SW480 (cell line): ENCODE data around the gene RBP3.

Source experiments
- DNase-seq: peaks from one replicate; pipeline ENCODE4 v3.0.0-alpha.2; 2016; ENCODE audit warnings: low spot score

RBP3 gene

DNA sequence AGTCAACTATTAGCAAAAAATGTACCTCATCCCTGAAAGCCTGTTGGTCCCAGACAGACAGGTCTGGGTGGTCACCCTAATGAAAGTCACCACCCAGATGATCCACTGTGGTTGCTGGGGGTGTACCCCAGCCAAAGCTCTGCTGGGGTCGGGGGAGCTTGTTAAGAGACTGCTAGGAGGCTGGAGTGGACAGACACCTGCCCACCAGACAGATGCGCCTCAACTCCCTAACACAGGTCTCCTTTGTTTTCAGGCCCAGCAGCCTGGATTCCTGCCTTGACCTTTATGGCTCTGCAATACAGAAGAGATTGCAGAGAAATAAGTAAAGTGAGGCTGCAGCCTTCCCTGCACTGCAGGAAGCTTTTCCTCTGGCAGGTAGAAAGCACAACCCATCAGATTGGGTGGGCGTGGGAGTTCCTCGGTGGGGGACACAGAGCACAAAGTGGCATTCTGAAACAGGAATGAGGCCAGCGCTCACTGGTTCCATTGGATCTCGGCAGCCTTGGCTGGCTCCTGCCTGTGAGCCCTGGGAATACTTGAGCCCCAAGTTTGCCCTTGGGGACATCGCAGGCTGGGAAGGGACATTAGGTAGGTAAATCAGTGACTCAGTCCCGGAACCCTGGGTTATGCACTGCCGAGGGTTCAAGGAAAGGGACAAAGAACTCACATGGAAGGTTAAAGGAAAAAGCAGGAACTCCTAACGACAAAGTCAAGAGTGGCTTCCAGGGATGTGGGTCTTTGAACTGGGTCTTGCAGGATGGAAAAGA is 53.9 kb downstream of the RBP3 start:
- DNase-seq = no peak

DNA sequence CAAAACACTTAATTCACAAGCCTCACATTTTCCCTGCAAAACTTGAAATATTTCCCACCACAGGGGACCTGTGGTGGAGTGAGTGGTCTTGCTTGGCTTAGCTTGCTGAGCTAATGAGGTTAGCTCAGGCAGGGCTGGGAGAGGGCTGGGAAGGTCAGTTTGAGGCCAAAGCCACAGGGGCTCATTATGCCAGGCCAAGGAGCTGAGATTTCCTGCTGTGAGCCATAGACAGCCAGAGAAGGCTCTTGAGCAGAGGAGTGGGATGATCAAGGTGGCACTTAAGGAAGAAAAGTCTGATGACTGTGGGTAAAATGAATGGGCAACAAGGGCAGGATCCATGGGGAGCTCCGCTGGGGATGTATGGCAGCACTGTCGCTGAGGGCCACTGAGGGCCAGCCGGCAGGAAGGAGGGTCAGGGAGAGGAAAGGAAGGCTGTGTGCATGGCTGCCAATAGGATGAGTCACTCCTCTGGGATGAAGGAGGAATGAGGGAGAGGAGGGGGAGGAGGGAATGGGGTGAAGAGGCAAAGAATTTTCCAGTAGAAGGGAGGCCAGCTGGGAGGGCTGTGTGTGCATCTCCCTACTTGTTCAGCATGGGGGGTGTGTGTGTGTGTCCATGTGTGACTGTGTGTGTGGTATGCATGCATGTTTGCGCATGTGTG is 54.6 kb downstream of the RBP3 start:
- peak; percentile 85 for DNase-seq

DNA sequence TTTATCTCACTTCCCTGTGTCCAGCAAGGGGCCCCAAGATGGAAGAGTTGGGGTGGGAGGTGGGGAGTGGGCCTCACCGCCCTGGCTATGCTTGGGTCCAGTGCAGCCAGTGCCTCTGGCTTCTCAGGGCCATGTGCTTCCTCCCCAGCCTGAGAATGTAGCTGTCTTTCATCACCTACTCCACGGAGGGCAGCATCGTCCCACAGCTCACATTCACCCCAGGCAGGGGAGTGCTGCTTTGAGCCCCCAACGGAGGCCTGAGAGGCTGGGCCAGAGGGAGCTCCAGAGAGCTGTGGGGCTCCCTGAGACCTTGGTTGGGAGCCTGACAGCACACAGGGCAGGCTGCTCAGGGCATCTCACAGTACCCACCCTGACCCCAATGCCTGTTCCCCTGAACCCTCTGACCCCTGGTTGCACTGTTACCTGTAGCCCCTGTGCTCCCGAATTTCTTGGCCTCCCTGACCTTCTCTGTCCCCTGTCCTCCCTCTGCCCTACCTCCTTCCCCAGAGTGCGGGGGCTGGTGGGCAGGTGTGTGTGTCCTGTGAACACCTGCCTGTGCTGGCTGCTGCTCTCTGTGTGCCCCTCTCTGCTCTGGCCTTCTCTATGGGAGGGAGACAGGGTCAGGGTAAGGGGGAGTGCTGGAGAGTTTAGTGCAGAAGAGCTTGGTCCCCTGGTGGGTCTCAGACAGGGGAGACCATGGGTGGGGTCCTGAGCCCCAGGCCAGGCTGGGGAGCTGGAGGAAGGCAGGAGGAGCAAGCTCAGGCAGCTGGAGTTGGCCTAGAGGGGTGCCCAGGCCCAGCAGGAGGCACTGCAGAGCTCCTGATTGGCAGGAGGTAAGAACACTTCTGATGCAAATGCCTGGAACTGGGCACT is 55.5 kb downstream of the RBP3 start:
- no peak for DNase-seq

DNA sequence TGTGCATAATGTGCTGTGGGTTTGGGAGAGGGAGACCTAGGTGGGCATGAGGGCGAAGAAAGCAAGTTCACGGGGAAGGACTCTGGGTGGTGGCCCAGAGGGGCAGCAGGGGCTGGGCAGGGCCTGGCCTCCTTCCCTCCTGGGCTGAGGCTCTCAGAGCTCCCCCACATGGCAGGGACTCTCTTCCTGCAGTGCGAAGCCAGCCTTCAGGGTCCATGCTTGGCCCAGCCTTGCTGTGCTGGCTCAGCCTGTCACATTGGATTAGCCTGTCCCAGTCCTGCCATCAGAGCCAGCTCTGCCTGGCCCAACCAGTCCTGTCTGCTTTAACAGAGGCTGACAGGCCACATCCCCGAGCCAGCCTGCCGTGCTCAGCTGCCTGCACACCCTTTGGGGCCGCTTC is 56.3 kb downstream of the RBP3 start:
- no peak for DNase-seq

DNA sequence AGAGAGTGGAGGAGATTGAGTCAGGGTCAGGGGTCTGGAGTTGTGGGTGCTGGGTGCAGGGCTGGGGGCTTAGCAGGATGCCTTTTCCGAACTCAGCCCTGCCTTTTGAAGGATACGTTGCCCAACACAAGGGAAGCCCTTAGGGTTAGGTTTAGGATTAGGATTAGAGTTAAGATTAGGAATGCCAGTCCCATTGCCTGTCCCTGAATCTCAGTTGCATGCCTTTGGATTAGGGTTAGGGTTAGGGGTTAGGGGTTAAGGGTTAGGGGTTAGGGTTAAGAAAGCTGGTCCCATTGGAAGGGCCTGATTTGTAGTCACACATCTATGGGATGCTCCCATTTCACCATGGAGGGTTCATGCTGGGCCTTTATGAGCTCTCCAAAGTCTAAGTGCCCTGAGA is 56.8 kb downstream of the RBP3 start:
- no peak for DNase-seq

DNA sequence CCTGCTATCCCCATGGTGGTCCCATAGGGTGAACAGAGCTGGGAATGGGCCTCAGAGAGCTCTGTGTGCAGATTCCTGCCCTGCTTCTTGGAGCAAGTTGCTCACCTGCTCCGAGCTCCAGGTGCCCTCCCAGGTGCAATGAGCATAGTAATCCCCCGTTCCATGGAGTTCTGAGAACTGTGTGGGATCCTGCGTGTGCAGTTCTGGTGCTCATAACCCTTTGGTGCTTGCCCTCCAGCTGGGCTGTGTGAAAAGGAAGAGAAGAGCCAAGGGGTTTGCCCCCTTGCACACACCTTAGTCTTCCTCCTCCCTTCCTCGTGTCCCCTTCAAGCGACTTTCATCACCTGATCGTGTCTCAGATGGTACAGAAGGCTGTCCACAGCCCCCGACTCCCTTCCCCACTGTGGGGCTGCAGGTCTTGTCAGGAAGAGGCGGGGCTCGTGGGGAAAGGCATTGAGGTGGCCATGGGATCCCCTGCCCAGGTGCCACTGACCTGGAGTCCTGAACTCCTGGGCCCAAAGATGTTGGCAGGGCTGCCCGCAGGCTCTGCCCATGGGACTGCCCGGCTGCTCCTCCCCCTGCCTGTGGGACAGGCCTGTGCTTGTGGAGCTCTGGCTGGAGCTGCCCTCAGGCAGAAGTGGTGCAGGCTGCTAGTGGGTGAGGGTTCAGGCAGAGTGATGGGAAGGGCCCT is 57.8 kb downstream of the RBP3 start:
- DNase-seq = no peak

DNA sequence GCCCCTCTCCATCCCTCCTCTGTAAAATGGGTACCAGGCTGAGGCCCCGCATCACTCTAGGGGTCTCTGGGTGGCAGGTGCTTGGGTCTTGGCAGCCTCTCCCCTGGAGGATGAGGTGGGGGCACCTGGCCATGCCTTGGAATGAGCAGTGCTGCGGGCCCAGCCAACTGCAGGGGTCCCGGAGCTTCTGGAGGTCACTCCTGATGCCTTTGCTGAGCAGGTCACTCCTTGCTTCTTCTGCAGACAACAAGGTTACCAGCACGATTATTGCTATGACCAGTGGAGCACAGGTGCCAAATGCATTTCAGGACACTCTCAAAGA is 58.3 kb downstream of the RBP3 start:
- no peak for DNase-seq

DNA sequence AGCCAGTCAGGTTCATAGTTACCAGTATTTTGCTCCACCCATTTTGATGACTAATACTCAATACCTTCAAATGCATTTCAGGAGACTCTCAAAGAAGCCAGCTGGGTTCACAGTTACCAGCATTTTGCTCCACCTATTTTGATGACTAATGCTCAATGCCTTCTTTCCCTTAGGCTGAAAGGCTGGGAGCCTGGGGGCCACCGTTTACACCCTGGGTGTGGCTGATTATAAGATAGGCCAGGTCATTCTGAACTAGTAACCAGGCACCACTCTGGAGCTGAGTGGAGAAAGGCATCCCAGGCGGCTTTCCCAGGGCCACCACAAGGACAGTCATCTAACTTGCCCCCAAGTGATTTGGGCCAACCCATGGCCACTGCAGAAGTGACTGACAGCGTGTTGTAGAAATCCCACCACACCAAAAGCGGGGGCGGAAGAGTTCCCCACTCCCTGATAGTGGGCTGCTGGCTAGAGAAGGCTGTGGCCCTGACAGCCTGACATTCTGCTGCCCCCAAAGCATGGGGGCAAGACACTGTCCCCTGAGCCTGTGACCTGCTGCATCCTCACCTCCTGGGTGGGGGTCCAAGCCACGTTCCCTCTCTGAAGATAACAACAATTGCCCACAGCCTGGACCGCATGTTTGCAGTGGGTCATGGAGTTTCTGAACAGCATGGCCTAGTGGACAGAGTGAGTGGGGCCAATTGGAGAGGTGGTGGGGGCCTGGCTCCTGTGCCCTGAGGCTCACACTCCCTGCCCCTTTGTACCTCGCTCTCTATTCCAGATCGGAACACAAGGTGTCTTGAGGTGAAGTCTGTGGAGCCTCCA is 58.9 kb downstream of the RBP3 start:
- peak; percentile 98 for DNase-seq
